ENCODE measurements around the gene INHBE.
"Not testable (repeated sequence)": the region's sequence is repeated elsewhere in the genome, so short reads cannot be mapped to it uniquely, and the experiment has no call there.

INHBE gene

DNA sequence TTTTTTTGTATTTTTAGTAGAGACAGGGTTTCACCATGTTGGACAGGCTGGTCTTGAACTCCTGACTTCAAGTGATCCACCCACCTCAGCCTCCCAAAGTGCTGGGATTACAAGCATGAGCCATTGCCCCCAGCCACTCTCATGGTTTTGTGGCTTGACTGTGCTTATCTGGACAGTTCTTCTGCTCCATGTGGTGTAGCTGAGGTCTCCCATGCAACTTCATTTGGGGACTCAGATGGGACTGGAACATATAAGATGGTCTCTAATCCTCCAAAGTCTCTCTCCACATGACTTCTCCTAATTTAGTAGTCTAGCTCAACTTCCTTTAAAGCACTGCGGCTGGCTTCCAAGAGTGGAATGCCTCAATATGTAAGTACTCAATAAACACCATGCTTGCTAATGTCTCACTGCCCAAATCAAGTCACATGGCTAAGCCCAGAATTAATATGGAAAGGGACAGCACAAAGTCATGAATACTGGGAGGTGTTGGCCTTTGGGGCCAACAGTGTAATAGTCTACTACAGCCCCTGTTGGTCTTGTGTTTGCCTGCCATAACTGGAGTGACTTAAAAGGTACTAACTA is 13.2 kb upstream of the INHBE start:
- DNase-seq: no peak

DNA sequence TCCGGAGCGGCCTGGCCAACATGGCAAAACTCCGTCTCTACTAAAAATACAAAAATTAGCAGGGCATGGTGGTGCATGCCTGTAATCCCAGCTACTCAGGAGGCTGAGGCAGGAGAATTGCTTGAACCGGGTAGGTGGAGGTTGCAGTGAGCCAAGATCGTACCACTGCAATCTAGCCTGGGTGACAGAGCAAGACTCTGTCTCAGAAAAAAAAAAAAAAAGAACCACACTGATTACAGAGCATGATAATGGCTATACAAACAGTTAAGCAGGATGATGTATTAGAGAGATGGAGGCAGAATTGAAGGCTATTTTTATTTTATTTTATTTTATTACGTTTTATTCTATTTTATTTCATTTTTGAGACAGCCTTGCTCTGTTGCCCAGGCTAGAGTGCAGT is 10.8 kb upstream of the INHBE start:
- DNase-seq: not testable (repeated sequence)

DNA sequence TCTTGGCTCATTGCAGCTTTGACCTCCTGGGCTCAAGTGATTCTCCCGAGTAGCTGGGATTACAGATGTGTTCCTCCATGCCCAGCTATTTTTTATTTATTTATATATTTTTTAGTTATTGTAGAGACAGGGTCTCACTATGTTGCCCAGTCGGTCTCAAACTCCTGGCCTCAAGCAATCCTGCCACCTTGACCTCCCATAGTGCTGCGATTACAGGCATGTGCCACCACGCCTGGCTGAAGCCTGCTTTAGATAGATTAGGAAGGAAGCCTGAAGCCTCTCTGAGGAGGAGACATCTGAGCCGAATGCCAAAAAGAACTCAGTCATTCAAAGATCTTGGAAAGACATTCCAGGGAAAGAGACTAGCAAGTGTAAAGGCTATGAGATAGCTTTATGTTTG is 10.4 kb upstream of the INHBE start:
- no peak for DNase-seq

DNA sequence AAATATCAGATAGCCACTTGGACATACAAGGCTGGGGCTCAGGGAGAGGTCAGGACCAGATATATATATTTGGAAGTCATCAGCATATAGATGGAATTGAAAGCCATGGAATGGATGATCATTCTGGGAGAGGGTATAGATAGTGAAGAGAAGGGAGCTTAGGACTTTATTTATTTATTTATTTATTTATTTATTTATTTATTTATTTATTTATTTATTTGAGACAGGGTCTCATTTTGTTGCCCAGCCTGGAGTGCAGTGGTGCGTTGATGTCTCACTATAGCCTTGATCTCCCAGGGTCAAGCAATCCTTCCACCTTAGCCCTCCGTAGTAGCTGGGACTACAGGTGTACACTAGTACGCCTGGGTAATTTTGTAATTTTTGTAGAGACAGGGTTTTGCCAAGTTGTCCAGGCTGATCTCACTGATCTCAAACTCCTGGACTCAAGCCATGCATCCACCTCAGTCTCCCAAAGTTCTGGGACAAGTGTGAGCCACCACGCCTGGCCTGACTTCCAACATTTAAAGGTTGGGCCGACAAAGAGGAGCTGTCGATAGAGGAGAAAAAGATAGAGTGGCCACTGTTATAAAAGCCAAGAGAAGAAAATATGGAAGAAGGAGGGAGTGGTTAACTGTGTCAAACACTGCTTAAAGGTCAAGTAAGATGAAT is 8.7 kb upstream of the INHBE start:
- DNase-seq: no peak

DNA sequence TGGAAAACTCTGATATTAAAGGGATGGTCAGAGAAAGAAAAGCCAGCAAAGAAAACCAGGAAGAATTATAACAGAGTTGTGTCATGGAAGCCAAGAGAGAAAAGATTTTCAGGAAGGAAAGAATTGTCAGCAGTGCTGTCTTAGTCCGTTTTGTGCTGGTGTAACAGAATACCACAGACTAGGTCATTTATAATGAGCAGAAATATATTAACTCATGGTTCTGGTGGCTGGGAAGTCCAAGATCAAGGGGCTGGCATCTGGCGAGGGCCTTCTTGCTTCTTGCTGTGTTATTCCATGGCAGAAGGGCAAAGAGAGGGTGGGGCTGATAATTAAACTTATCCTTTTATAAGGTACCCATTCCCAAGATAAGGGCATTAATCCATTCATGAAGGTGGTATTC is 6.4 kb upstream of the INHBE start:
- DNase-seq: no peak

DNA sequence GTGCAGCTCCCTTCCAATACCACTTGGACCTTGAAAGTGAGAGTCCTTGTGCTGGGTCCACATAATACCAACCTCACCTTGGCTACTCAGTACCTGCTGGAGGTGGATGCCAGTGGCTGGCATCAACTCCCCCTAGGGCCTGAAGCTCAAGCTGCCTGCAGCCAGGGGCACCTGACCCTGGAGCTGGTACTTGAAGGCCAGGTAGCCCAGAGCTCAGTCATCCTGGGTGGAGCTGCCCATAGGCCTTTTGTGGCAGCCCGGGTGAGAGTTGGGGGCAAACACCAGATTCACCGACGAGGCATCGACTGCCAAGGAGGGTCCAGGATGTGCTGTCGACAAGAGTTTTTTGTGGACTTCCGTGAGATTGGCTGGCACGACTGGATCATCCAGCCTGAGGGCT is 5.7 kb upstream of the INHBE start:
- no peak for DNase-seq

DNA sequence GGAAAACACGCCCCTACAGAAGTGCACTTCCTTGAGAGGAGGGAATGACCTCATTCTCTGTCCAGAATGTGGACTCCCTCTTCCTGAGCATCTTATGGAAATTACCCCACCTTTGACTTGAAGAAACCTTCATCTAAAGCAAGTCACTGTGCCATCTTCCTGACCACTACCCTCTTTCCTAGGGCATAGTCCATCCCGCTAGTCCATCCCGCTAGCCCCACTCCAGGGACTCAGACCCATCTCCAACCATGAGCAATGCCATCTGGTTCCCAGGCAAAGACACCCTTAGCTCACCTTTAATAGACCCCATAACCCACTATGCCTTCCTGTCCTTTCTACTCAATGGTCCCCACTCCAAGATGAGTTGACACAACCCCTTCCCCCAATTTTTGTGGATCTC is 5.0 kb upstream of the INHBE start:
- no peak for DNase-seq

DNA sequence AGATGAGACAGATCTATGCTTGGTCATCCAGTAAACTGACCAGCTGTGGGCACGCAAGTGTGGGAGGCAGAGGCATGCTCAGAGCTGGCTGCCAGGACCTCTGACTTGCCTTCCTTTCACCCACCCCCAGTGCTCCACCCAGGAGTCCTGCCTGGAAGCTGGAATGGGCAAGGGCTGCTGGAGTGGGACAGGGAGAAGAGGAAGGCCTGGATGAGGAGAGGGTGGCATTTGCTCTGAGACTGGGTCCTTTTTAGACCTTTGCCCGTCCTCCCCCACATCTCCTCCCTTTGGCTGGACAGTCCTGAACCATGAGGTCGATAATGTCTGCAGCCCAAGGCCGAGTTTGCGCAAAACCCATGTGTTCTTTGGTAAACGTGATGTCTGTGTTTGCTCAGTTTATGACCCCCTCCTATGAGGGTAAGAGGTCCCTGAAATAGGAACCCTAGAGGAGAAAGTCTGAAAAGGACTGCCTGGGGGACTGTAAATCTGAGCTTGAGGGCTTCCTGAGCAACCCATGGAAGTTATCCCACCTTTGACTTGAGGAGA is 3.8 kb upstream of the INHBE start:
- DNase-seq: no peak

DNA sequence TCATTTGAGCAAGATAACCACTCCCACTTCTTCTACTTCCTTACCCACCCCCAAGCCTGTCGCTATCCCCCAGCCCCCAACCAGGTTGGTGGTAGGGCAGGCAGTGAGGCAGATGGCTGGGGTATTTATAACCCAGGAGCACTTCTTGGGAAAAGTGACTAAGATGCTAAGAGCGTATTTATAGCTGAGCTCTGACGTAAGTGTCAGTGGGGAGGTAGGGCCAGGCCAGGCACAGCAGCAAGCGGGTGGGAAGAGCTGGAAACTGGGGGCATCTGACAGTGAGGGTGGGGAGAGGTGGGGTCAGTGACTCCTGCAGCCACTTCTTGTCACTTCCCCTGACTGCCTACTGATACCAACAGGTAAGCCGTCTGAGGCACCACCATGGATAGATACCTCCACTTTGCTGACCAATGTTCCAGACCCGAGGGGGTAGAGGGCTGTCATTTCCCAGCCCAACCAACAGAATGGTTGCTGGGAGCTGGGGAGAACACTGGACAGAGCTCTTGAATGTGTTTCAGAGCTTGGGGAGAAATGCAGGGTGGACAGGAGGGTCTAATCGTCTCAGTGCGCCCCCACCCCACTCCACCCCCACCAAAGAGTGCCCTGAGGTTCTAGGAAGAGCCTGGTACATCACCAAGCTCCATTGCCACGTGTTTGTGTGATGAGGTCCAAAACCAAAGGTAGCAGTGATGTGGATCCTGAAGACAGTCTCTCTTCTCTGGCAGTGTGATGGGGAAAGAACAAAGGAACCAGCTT is 2.7 kb upstream of the INHBE start:
- no peak for DNase-seq

DNA sequence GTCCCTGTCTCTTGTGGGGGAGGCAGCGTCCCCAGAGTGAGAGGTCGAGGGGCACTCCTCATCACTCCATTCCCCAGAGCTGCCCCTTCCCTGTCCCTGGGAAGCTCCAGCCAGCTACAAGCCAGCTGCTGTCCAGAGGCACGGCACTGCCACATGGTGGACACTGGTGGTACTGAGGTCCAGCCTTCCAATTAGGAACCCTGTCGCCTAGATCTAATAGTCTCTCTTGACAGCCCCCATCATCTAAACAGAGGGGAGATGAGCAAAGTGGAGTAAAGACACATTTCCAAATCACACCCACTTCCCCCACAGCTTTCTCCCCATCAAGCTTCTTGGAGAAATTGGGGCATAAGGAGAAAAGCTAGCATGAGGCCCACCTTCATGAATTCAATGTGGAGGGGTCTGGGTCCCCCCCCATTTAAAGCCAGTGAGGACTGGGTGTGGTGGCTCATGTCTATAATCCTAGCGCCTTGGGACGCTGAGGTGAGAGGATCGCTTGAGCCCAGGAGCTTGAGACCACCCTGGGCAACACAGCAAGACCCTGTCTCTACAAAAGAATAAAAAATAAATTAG is 2.1 kb upstream of the INHBE start:
- peak; percentile 32 for DNase-seq

DNA sequence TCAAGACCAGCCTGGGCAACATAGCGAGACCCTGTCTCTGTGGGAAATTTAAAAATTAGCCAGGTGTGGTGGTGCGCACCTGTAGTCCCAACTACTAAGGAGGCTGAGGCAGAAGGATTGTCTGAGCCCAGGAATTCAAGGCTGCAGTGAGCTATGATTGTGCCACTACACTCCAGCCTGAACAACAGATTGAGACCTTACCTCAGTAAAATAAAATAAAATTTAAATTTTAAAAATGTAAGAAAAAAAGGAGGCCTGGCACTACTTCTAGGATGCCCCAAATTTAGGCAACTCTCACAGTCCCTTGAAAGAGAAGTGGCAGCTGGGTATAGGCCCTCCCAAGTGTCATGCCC is 918 bp upstream of the INHBE start:
- DNase-seq: no peak

DNA sequence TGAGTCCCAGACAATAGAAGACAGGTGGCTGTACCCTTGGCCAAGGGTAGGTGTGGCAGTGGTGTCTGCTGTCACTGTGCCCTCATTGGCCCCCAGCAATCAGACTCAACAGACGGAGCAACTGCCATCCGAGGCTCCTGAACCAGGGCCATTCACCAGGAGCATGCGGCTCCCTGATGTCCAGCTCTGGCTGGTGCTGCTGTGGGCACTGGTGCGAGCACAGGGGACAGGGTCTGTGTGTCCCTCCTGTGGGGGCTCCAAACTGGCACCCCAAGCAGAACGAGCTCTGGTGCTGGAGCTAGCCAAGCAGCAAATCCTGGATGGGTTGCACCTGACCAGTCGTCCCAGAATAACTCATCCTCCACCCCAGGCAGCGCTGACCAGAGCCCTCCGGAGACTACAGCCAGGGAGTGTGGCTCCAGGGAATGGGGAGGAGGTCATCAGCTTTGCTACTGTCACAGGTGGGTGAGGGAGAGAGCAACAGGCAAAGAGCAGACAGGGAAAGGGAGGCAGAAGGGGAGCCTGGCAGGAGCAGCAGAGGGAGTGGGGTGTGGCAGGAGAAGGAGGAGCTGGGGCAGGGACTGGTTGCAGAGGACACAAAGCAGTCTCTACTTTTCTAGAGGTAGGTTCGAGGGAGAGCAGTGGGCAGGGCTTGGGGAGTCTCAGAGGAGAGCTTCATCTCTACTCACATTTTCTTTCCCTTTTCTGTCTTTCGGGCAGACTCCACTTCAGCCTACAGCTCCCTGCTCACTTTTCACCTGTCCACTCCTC is 452 bp downstream of the INHBE start:
- DNase-seq: no peak

DNA sequence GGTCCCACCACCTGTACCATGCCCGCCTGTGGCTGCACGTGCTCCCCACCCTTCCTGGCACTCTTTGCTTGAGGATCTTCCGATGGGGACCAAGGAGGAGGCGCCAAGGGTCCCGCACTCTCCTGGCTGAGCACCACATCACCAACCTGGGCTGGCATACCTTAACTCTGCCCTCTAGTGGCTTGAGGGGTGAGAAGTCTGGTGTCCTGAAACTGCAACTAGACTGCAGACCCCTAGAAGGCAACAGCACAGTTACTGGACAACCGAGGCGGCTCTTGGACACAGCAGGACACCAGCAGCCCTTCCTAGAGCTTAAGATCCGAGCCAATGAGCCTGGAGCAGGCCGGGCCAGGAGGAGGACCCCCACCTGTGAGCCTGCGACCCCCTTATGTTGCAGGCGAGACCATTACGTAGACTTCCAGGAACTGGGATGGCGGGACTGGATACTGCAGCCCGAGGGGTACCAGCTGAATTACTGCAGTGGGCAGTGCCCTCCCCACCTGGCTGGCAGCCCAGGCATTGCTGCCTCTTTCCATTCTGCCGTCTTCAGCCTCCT is 1.1 kb downstream of the INHBE start:
- DNase-seq: peak; percentile 22

DNA sequence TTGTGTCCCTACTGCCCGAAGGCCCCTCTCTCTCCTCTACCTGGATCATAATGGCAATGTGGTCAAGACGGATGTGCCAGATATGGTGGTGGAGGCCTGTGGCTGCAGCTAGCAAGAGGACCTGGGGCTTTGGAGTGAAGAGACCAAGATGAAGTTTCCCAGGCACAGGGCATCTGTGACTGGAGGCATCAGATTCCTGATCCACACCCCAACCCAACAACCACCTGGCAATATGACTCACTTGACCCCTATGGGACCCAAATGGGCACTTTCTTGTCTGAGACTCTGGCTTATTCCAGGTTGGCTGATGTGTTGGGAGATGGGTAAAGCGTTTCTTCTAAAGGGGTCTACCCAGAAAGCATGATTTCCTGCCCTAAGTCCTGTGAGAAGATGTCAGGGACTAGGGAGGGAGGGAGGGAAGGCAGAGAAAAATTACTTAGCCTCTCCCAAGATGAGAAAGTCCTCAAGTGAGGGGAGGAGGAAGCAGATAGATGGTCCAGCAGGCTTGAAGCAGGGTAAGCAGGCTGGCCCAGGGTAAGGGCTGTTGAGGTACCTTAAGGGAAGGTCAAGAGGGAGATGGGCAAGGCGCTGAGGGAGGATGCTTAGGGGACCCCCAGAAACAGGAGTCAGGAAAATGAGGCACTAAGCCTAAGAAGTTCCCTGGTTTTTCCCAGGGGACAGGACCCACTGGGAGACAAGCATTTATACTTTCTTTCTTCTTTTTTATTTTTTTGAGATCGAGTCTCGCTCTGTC is 1.8 kb downstream of the INHBE start:
- no peak for DNase-seq

DNA sequence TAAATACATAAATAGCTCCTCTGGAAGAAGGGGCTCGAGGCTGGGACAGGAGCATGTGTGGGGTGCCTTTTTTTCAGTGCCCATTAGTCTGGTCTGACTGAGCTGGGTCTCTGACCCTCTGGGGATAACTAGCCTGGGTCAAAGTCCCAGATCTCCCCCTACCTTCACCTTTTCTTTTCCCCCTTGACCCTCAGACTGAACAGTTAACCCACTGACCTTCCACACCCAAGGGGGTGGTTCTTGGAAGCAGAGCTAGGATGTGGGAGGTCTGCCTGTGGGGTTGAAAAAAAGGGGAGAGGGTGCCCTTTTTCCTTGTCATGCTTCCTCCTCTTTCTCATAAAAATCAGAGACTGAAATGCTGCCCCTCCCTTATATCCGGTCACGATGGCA is 3.6 kb downstream of the INHBE start:
- no peak for DNase-seq

DNA sequence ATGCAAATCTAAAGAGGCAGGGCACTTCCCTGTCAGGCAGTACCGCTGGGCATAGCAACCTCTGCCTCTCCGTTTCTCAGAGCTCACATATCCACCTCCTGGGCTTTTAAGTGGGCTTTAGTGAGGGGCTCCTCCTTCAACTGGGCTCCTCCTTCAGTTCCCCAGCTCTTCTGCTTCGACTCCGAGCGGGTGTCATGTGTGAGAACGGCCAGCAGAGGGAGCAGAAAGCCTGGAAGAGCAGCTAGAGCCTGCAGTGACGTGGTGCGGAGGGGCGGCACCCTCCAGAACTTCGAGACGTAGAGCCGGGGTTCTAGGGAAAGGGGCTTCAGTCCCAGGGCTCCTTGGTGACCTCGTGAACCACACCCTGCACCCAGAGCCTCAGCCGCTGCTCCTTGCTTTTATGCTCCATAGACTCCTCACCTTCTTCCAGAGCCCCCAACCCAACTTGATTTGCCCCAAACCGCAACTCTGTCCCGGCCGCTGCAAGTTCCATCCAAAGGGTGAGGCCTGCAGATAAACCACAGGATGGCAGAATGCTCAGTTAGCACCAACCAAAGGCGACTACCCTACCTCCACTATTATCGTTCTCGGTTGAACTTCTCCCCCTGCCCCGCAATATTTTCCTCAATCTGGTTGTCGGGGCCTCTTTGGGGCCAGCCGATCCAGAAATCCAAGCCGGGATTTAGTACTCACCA is 4.1 kb downstream of the INHBE start:
- peak; percentile 94 for DNase-seq

DNA sequence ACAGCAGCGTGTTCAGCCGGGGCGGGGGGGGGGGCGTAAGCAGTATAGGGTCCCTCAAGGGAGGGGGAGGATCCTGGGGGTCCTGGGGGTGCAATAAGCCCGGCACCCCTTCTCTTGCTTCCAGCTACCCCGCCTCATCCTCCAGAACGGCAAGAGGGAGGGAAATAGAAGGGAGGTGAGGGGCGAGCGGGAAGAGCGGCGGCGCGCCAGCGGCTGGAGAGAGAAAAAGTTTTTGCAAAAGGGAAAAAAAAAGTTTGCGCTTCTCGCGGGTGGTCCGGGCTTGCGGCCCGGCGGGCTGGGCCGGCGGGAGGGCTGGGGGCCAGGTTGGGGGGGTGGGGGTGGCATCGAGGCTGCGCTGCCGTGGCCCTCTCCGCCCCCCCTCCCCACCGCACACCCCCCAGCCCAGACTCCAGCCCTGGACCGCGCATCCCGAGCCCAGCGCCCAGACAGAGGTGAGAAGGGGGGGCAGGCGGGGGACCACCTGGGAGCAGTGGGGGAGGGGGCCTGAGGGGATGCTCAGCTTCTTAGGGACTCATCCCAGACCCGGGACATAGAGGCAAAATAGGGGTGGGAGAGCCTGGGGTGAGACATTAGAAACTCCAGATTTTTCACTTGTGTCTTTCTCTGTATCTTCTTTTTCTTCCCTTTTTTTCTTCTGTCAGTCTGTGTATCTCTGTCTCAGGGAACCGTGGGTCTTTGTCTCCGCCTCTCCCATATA is 4.8 kb downstream of the INHBE start, which contains the start of gene GLI1:
GLI1 (plus strand) TSS at position 36 of the 718 bp plus-strand sequence. CDS start 3,907 bp downstream, outside the sequence.
- no peak for DNase-seq

DNA sequence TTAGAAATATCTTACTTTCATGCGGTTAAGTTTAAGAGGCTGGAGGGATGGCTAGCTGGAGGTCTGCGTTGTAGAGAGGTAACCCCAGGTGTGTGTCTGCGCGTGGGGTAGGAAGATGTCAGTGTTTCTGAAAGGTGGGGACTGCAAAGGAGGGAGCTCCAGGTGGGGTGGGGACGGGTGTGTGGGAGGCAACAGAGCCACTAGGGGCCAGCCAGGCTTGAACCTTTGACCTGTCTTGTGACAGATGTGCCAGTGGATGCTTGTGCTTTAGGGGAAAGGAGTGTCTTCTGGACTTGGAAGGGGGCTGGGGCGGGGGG is 5.3 kb downstream of the INHBE start:
- DNase-seq: no peak

DNA sequence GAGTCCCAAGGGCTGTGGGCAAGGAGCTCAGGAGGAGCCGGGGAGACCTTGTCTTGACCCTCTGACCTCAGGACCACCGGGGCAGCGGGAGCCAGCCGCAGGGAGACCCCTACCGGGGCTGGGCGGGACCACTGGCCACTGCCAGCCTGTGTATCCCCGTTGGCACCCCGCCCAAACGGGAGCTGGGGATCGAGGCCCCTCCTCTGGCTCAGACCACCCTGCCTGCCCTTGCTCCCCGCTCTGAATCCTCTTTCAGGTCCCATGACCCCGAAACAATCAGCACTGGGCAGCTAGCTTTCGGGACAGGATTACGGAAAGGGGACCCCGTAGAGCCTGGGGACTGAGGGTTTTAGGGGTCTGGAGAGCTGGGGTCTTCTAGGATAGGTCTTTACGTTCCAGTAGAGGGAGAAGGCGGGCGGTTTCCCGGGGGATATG is 5.8 kb downstream of the INHBE start:
- DNase-seq: no peak

DNA sequence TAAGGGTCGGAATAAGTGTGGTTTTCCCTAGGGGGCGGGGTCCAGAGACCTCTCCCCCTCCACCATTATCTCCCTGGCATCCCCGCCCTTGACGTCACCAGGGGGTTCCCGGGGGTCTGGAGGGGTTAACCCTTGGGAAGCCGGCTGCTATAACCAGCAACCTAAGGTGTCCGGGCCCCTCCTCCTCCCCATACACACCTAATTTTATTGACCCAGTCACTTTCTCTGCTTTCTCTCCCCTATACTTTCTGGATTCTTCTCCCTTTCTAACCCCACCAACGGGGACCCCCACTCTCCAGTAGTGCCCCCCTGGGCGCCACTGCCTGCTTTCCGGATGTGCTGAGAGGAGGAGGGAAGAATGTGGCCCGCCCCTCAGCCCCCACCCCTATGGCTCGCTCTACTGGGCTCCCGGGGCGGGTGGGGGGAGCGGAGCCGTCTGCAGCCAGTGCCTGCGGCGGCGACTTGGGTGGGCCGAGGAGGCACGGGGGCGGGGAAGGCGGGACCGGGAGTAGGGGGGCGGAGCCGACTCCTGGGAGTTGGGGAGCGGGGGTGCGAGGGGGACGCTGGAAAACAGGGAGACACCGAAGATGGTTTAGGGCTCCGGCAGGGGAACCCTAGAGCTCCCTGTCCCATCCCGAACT is 6.3 kb downstream of the INHBE start:
- DNase-seq: no peak

All from NCI-H2029 treated with DMSO at 0.1 percent for 48 hours (cell line).